Measurements from ENCODE around the gene ADCYAP1R1.

DNA sequence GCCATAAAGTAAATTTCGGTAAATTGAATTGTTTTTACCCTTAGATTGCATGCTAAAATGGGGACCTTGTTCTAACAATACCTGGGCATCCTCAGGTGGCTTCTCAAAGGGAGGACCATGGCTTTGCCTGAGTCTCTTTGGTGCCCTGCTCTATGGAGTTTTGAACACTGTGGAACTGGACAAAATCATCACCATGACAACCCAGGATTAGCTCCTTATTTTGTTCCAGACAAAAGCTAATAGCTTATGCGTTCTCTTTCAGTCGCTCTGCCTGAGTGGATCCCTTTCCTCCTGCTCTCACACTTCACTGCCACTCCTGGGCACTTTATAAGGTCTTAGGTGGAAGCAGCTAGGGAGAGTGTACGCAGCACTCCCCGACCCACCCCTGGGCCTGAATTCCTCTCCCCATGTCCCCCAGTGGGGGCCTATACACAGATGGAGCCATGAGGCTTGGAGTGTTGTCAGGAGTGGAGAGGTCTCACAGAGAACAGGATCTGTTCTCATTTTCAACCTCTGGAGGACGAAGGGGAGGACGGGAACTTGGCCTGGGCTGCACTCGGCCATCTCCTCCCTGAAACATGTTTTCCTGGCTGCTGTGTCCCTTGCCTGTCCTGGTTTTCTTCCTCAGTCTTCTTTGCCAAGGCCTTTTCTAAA, 19.0 kb downstream of the ADCYAP1R1 start:
- TF ChIP-seq, protein P1, sequence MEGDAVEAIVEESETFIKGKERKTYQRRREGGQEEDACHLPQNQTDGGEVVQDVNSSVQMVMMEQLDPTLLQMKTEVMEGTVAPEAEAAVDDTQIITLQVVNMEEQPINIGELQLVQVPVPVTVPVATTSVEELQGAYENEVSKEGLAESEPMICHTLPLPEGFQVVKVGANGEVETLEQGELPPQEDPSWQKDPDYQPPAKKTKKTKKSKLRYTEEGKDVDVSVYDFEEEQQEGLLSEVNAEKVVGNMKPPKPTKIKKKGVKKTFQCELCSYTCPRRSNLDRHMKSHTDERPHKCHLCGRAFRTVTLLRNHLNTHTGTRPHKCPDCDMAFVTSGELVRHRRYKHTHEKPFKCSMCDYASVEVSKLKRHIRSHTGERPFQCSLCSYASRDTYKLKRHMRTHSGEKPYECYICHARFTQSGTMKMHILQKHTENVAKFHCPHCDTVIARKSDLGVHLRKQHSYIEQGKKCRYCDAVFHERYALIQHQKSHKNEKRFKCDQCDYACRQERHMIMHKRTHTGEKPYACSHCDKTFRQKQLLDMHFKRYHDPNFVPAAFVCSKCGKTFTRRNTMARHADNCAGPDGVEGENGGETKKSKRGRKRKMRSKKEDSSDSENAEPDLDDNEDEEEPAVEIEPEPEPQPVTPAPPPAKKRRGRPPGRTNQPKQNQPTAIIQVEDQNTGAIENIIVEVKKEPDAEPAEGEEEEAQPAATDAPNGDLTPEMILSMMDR (IDR thresholded peaks at IDR 0.05): no peak
- no peak for TF ChIP-seq POLR2A (IDR thresholded peaks at IDR 0.05)
